Activated T-cell treated with anti-CD3 and anti-CD28 coated beads, Interleukin-2, amount 50 U/mL, for 4 hours (primary cell): ENCODE results near the gene PAN3. TPM values are rescaled to one million over a fixed set of nuclear protein-coding genes. Genes with fewer than 3 reads are reported as not detected.

ENCODE experiments used
- ATAC-seq, 2 donors: fragments of 200-7000 bp; cut with Tn5 transposase; one replicate each; pipeline ENCODE4 v1.10.0; 2021
- DNase-seq: peaks from one replicate; pipeline ENCODE4 v3.0.0-alpha.2; 2020
- H3K27me3 Mint-ChIP-seq: one replicate; pipeline ENCODE4 v1.8.0; 2021; ENCODE audit warnings: low read depth, mixed read lengths
- H3K36me3 Mint-ChIP-seq: one replicate; pipeline ENCODE4 v1.8.0; 2022; ENCODE audit warnings: mixed read lengths; ENCODE audit not compliant: insufficient read depth
- H3K4me1 Mint-ChIP-seq: one replicate; pipeline ENCODE4 v1.8.0; 2021; ENCODE audit warnings: low read depth, mixed read lengths
- H3K4me3 Mint-ChIP-seq: one replicate; pipeline ENCODE4 v1.8.0; 2021; ENCODE audit warnings: mild to moderate bottlenecking, moderate library complexity, mixed read lengths
- H3K9me3 Mint-ChIP-seq: one replicate; pipeline ENCODE4 v1.8.0; 2021; ENCODE audit warnings: mixed read lengths
- total RNA-seq, 3 donors: library from RNA; stranded (reverse); gene quantifications; one replicate each; pipeline ENCODE4 v1.2.1, GENCODE V29; 2021

The PAN3 gene
- total RNA-seq, 3 donors from 2014 or later, result 23.0 to 26.2 (median 26.1) TPM

- Mint-ChIP-seq H3K36me3 (peaks cover 20% of the 10 kb centered on the region), H3K9me3 (peaks cover 11% of the 10 kb centered on the region), H3K4me3 (no peak overlapping the region), H3K4me1 (peaks cover 44% of the 10 kb centered on the region), H3K27me3 (no peaks in the 10 kb centered on the region)
- no peak for DNase-seq
- ATAC-seq, result no peak
Observed at GRCh38 chr13:28159057-28159456, 20.7 kb downstream of the PAN3 start.

DNA sequence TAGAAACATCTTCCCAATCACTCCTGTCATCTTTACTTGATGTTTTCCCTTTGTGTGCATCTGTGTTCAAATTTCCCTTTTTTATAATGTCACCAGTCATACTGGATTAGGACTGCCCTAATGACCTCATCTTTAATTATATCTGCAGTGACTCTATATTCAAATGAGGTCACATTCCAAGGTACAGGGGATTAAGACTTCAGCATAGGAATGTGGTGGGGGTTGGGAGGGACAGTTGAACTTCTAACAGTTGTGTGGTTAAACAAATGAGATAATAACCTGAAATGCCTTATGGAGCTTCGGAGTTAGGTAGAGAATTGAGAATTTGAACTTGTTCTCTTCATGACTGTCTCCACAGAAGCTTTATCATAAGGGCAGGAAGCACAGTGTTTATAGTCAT, 23.0 kb downstream of the PAN3 start:
- DNase-seq (no peak), ATAC-seq (no peak)
- peaks cover 11% of the 10 kb centered on the region for H3K9me3 Mint-ChIP-seq
- no peaks in the 10 kb centered on the region for H3K27me3 Mint-ChIP-seq
- H3K4me3 Mint-ChIP-seq, result no peak overlapping the region
- peaks cover 18% of the 10 kb centered on the region for H3K36me3 Mint-ChIP-seq
- H3K4me1 Mint-ChIP-seq, result peaks cover 59% of the 10 kb centered on the region

GRCh38 chr13:28163587-28163986, 25.2 kb downstream of the PAN3 start:
- peaks cover 9% of the 10 kb centered on the region for H3K36me3 Mint-ChIP-seq
- ATAC-seq, result no peak
- H3K9me3 Mint-ChIP-seq, result no peaks in the 10 kb centered on the region
- no peak for DNase-seq
- peaks cover 63% of the 10 kb centered on the region for H3K4me1 Mint-ChIP-seq
- no peak overlapping the region for H3K4me3 Mint-ChIP-seq
- no peaks in the 10 kb centered on the region for H3K27me3 Mint-ChIP-seq

GRCh38 chr13:28166257-28166656, 27.9 kb downstream of the PAN3 start:
- no peaks in the 10 kb centered on the region for H3K27me3 Mint-ChIP-seq
- H3K9me3 Mint-ChIP-seq, result no peaks in the 10 kb centered on the region
- no peak for DNase-seq
- H3K36me3 Mint-ChIP-seq, result peaks cover 9% of the 10 kb centered on the region
- H3K4me1 Mint-ChIP-seq, result peaks cover 54% of the 10 kb centered on the region
- ATAC-seq, result no peak
- H3K4me3 Mint-ChIP-seq, result no peak overlapping the region

GRCh38 chr13:28171266-28171665, 32.9 kb downstream of the PAN3 start:
- H3K27me3 Mint-ChIP-seq, result no peaks in the 10 kb centered on the region
- DNase-seq (no peak), ATAC-seq (no peak)
- H3K36me3 Mint-ChIP-seq, result peaks cover 19% of the 10 kb centered on the region
- H3K4me3 Mint-ChIP-seq, result no peak overlapping the region
- peaks cover 34% of the 10 kb centered on the region for H3K4me1 Mint-ChIP-seq
- no peaks in the 10 kb centered on the region for H3K9me3 Mint-ChIP-seq

DNA sequence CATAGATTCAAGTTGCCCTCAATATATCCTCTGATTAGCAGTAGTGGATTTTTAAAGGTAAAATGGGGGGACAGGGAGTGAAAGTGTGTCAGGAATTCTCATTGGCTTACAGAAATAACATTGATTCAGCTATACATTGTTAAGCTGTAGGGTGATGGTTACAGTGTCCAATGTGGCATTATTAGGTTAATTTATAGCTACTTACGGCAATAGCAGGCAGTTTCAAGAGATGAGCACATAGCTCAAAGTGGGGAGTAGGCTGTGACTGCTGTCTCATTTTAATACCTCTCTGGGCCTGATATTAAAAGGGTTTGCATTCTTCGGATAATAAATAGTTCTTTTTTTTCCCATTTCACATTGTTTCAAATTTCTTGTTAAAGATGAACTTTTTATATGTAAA, 34.6 kb downstream of the PAN3 start:
- no peak for DNase-seq
- H3K9me3 Mint-ChIP-seq, result no peaks in the 10 kb centered on the region
- peaks cover 24% of the 10 kb centered on the region for H3K4me1 Mint-ChIP-seq

GRCh38 chr13:28173793-28174192, 35.4 kb downstream of the PAN3 start:
- H3K9me3 Mint-ChIP-seq, result no peaks in the 10 kb centered on the region
- ATAC-seq, result peak; percentile 32 to 48
- H3K27me3 Mint-ChIP-seq, result no peaks in the 10 kb centered on the region
- DNase-seq, result no peak
- H3K4me3 Mint-ChIP-seq, result no peak overlapping the region
- peaks cover 28% of the 10 kb centered on the region for H3K36me3 Mint-ChIP-seq
- H3K4me1 Mint-ChIP-seq, result peaks cover 22% of the 10 kb centered on the region

More for the DNA sequence above, 34.6 kb downstream of the PAN3 start:
- peaks cover 26% of the 10 kb centered on the region for H3K36me3 Mint-ChIP-seq
- no peak for ATAC-seq
- H3K4me3 Mint-ChIP-seq, result no peak overlapping the region
- no peaks in the 10 kb centered on the region for H3K27me3 Mint-ChIP-seq

DNA sequence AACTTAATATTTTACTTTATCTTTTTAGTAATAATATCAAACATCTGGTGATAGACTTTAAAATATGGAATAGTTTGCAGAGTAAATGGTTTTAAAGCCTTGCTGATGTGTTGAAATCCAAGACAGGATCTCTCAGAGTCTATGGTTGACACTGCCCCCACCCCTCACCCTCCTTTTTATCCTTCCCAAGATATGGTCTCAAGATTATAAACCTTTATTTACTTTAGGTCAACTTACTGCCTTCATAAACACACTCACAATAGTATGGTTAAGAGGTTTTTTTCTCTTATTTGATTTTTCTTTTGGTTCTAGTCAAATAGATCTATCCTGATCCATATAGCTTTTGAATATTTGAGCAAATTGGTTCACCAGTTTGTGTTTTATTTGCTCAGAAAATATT, 39.0 kb downstream of the PAN3 start:
- H3K36me3 Mint-ChIP-seq, result peaks cover 24% of the 10 kb centered on the region

GRCh38 chr13:28177877-28178276, 39.5 kb downstream of the PAN3 start:
- H3K4me3 Mint-ChIP-seq, result no peak overlapping the region
- no peaks in the 10 kb centered on the region for H3K27me3 Mint-ChIP-seq
- no peak for DNase-seq
- H3K4me1 Mint-ChIP-seq, result peaks cover 23% of the 10 kb centered on the region
- H3K9me3 Mint-ChIP-seq, result no peaks in the 10 kb centered on the region
- H3K36me3 Mint-ChIP-seq, result peaks cover 29% of the 10 kb centered on the region
- no peak for ATAC-seq

More for the DNA sequence above, 39.0 kb downstream of the PAN3 start:
- no peaks in the 10 kb centered on the region for H3K9me3 Mint-ChIP-seq
- no peak for ATAC-seq
- H3K4me3 Mint-ChIP-seq, result no peak overlapping the region
- no peaks in the 10 kb centered on the region for H3K27me3 Mint-ChIP-seq
- peaks cover 26% of the 10 kb centered on the region for H3K4me1 Mint-ChIP-seq
- no peak for DNase-seq

DNA sequence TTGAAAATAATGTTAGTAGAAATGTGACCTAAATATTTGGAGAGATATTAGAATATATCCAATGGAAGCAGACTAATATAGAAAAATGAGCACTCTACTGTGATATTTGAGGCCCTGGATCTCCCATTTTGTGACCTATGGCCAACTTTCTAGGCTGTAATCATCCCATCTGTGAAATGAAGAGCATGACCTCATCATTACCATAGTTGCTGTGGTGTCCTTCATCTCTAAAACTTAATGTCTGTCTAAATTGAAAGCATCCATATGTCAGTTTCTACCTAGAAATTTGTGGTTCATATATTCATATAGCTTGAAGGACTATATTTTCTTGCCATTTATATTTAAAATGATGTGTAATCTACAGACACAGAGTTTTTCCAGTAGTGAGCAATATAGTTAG, 41.6 kb downstream of the PAN3 start:
- DNase-seq (no peak), ATAC-seq (peak in 1 of 2 donors; percentile 25)
- Mint-ChIP-seq H3K27me3 (no peaks in the 10 kb centered on the region), H3K4me3 (no peak overlapping the region), H3K9me3 (no peaks in the 10 kb centered on the region), H3K4me1 (peaks cover 32% of the 10 kb centered on the region), H3K36me3 (peaks cover 26% of the 10 kb centered on the region)

DNA sequence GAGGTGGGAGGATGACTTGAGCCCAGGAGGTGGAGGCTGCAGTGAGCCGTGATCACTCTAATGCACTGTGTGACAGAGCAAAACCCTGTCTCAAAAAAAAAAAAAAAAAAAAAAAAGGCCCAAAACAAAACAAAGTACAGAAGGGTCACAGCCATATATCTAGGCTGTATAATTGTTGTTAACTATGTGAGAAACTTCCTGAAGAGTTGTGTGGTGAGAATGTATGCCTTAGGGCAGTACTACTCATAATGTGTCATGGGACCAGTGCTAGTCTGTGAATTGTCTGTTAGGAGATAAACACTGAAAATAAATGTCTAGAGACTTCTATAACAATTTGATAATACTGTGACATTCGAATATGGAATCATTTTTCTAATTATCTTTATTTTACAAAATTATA, 43.1 kb downstream of the PAN3 start:
- no peaks in the 10 kb centered on the region for H3K27me3 Mint-ChIP-seq
- H3K9me3 Mint-ChIP-seq, result no peaks in the 10 kb centered on the region
- peaks cover 24% of the 10 kb centered on the region for H3K36me3 Mint-ChIP-seq
- DNase-seq, result no peak
- no peak overlapping the region for H3K4me3 Mint-ChIP-seq
- peak; percentile 37 to 43 for ATAC-seq
- H3K4me1 Mint-ChIP-seq, result peaks cover 37% of the 10 kb centered on the region

GRCh38 chr13:28185256-28185655, 46.9 kb downstream of the PAN3 start:
- Mint-ChIP-seq H3K4me1 (peaks cover 33% of the 10 kb centered on the region), H3K36me3 (peaks cover 16% of the 10 kb centered on the region), H3K4me3 (no peak overlapping the region), H3K27me3 (no peaks in the 10 kb centered on the region), H3K9me3 (no peaks in the 10 kb centered on the region)
- no peak for DNase-seq
- no peak for ATAC-seq

- peaks cover 10% of the 10 kb centered on the region for H3K4me1 Mint-ChIP-seq
- no peaks in the 10 kb centered on the region for H3K9me3 Mint-ChIP-seq
- H3K27me3 Mint-ChIP-seq, result no peaks in the 10 kb centered on the region
- H3K4me3 Mint-ChIP-seq, result no peak overlapping the region
- DNase-seq (no peak), ATAC-seq (no peak)
- peaks cover 23% of the 10 kb centered on the region for H3K36me3 Mint-ChIP-seq
Observed at GRCh38 chr13:28199089-28199488, 60.7 kb downstream of the PAN3 start.

DNA sequence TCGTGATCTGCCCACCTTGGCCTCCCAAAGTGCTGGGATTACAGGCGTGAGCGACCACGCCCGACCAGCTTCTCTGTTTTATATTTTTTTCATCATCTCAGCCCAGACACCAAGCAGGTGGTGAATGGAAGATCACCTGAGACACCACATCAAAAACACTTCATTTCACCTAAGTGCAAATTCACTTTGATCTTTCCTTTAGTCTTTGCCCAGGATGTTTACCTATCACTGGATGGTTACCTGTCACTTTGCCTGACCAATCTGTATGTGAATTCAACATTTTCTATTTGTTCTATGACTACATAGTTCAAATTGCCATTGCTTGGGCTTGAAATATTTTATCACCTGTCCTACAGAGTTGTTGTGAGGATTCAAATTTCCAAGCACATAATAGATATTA, 65.7 kb downstream of the PAN3 start:
- H3K27me3 Mint-ChIP-seq, result no peaks in the 10 kb centered on the region
- ATAC-seq (no peak), DNase-seq (no peak)
- H3K4me3 Mint-ChIP-seq, result no peak overlapping the region
- H3K9me3 Mint-ChIP-seq, result no peaks in the 10 kb centered on the region
- peaks cover 31% of the 10 kb centered on the region for H3K4me1 Mint-ChIP-seq
- H3K36me3 Mint-ChIP-seq, result peaks cover 41% of the 10 kb centered on the region

GRCh38 chr13:28204690-28205443, 66.5 kb downstream of the PAN3 start:
- ATAC-seq (peak; percentile 90 to 93), DNase-seq (no peak)
- Mint-ChIP-seq H3K27me3 (no peaks in the 10 kb centered on the region), H3K36me3 (peaks cover 43% of the 10 kb centered on the region), H3K4me3 (no peak overlapping the region), H3K9me3 (no peaks in the 10 kb centered on the region), H3K4me1 (peaks cover 31% of the 10 kb centered on the region)
